Stimulated activated CD4-positive, alpha-beta T cell treated with anti-CD3 and anti-CD28 coated beads, Interleukin-1b, Interleukin-23, amount 100 ng/mL, for 24 hours (primary cell): ENCODE measurements around the gene VAV2.

Source experiments
- DNase-seq, 4 experiments: peaks; one replicate each; pipeline ENCODE4 v3.0.0-alpha.2; 2020; ENCODE audit warnings: low read depth in 4 of 4, low spot score in 1 of 4

VAV2 gene

DNA sequence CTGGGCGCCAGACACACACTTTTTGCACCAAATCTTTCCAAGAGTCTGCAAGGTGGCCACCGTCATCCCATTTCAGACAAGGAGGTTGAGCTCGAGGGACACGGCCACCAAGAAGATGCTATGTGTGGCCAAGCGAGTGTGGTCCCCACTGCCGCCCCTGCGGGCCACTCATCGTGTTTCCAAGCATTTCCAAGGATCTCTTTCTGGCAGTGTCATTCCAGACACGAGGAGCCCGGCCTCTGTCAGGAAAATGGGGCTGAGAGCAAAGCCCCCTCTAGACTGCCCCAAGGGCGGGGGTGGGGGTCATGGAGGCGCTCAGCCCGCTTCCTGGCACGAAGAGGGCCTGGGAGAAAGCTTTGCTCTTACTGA, 10.6 kb downstream of the VAV2 start:
- DNase-seq = no peak

DNA sequence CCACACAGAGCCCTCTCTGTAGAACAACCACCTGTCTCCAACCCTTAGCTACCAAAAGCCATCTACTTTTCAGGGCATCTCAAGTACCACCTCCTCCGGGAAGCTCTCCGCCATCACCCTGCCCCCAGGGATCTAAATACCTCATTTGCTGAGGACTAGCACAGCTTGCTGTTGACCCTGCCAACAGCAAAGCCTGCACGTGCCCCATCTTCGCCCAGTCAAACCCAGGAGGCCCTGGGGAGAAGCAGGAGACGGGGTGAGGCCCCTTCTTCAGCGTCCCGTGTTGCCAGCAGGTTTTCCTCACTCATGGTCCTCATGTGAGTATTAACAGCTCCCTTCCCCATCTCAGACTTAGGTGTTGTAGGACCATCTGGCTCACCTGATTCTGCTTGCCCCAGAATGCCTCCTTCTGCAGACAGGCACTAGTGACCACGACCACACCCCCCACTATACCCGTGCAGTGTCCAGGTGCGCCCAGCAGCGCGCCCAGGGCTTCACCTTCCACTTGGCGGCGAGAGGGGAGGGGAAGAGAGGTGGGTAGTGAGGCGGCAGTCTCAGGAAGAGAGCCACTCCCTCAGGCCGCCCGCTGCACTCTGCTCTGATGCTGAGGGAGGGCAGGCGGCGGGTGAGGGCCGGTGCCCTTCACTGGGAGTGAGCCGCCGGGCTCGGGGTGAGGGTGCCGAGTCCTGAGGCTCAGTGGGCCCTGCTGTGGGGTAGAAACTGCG, 11.1 kb downstream of the VAV2 start:
- DNase-seq = no peak

DNA sequence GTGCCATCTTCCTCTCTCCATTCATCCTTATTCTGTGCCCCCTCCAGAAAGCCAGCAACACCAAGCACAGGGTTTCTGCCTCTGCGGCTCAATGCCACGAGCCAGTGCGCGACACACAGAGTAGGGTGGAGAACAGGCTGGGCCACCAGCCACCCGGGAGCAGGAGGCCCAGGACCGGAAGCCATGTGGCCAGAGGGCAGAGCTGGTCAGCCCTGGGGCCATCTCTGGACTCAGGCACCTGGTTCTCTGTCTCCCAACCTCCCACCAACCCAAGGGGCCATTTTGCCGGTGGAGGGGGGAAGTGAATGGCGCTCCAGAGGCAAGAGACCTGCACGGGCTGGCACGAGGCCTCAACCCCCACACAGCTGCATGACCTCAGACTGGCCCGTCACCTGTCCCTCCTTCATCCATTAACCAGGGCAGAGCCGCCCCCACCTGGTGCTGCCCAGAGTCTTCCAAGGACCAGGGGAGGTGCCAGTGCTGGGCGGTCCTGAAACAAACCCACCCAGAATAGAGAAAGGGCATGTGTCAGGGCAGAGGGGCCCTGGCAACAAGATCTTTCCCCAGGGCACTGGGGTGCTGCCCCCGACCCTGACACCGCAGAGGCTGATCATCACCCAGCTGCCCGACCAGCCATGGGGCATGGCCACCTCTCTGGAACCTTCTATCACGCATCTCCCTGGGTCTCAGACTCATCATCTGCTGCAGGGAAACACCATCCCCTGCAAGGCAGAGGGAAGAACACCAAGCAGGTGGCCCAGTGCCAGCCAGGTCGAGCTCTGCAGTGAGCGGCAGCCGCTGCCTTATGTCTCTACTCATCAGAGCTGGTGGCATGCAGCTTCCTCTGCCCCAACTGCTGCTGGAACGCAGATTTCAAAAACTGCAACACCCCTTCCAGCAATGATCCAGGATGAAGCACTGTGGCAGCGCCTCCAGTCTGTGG, 11.9 kb downstream of the VAV2 start:
- DNase-seq = no peak

DNA sequence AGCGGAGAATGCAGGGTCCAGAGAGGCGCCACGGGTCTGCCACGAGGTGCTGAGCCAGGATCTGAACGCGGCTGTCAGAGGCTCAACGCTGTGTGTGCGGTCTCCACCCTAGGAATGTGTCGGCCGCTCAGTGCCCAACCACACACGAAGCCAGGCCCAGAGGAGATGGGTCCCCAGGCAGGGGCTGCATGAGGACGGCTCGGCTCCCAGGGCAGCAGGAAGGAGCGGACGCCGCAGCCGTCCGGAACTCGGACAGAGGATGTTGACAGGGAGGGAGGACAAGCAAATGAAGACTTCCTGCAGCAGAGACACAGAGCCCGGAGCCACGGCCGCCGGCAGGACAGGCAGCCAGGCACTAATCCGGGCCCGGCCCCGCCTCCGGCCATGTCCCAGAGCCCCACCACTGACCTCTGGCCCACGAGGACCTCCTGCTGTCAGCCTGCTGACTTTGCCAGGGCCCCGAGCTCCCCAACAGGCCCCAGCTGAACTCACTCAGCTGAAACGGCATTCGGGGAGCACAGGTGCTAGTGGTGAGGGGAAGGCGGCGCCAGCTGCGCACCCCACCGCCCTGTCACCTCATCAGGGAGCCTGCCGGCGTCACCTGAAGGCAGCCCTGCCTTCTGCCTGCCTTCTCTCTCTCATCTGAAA, 12.7 kb downstream of the VAV2 start:
- no peak for DNase-seq

DNA sequence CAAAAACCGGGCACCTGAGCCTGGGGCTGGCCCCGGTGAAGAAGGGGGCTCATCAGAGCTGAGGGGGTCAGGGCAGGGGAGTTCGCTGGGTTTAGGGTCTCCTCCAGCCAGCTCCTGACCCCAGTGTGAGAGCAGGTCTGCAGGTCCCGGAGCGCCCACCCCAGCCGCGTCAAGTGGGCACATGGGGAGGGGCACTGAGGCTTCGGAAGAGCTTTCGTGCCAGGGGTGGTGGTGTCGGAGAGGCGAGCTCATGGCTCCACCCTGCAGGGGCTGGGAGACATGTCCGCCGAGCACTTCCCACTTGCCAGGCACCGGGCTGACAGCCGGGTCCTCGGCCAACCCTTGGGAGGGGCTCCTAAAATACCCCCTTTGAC, 13.2 kb downstream of the VAV2 start:
- no peak for DNase-seq

DNA sequence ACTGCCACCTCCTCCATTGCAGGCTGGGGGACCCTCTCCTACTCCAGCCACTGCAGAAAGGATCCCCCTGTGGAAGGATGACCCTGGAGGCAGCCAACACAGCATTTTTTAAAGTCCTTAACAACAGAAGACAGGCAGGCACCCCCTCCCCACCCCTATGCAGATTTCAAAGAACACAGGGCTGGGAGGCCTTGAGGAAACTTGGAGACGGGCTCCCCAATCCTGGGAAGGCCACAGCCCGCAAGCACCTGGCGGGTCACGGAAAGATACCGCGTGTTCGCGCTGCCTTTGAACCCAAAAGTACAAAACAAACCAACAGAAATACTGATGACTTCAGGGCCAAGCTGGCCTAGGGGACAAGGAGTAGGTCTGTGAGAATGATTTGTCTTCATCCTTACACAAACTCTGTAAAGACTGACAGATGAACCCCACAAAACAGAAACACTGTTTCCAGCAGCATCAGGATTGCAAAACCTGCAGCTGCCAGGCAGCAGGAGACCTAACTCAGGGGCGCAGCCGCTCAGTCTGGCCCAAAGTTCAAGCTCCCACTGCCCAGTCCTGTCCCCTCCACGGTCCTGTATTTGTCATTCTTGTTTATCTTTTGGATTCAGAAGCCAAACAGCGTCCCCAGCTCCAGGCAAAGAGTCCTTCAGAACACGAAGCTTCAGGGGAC, 13.8 kb downstream of the VAV2 start:
- no peak for DNase-seq

DNA sequence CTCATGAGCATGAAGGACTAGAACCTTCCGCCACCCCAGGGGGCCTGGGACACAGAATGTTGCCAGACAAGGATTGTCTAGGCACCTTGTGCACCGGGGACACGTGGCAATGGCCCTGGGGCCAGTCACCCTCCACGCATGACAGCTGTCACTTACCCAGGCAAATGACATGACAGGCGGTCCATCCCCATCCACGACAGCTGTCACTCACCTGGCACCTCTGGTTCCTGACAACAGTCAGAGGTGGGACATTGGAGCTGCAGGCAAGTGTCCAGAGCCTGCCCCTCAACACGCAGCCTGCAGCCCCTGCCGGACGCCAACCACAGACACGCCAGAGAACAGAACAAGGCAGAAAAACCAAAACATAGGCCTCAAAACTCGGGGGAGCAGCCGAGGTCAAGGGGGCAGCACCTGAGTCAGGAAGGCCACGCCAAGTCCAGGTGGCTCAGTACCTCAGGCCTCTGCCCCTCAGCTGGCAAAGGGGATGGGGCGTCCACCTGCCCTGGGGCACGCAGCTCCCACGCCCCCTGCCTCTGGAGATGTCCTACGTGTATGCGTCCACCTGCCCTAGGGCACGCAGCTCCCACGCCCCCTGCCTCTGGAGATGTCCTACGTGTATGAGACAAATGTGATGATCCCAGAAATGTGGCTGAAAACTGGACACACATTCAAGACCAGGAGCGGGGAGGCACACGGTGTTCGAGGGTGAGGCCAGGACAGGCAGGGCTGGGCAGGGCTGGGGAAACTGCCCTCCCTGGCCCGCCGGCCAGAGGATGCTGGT, 14.5 kb downstream of the VAV2 start:
- no peak for DNase-seq

DNA sequence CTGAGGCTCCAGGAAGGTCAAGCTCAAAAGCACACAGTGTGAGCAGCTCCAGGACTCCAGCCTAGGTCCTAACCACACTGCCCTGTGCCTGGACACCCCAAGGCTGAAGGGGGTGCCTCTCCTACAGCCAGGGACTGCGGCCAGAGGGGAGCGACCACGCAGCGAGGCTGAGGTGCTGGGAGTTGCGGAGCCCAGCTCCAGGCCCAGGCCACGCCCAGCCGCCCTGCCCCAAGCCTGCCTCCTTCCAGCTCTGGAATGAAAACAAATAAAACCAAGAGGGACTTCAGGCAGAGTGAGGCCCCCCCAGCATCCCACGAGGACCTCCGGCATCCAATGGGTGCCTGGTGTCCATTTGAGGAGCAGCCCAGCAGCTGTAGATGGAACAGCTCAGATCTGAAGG, 15.2 kb downstream of the VAV2 start:
- DNase-seq = no peak

DNA sequence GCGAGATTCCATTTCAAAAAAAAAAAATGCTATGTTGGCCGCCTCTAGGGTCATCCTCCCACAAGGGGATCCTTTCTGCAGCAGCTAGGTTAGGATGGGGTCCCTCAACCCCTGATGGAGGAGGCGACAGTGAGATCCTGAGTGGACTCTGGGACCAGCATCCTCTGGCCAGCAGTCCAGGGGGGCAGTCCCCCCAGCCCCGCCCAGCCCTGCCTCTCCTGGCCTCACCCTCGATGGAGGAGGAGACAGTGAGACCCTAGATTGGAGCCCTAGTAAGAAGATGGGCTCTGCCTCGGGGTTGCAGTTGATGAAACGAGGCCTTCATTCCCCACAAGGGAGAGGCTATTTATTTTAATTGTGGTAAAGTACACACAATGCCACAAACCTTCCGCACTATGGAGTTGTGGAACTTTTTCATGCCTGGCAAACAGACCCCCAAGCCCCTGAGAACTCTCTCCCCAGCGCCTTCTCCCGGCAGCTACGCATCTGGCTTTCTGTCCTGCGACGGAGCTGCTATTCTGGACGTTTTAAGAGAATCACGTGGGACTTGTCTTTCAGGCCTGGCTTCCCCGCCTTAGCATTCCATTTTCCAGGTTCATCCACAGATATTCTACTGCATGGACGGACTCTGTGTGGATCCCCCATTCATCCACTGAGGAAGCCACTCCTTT, 15.8 kb downstream of the VAV2 start:
- no peak for DNase-seq

DNA sequence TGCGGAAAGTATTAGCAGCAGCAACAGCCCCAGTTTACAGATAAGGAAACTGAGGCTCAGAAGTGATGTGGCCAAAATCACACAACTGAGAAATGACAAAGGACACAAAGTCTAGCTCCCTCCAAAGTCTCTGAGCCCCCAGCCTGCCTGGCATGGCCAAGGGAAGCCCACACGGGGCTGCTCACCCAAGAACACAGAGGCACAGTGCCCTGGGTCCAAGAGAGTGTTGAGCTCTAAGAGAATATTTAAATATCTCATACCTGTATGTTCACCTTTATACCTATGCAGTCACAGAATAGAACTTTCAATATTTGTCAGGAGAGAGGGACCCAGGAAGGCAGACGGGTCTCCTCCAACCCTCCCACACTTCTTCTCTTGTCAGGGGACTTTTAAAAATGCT, 16.6 kb downstream of the VAV2 start:
- DNase-seq = no peak

DNA sequence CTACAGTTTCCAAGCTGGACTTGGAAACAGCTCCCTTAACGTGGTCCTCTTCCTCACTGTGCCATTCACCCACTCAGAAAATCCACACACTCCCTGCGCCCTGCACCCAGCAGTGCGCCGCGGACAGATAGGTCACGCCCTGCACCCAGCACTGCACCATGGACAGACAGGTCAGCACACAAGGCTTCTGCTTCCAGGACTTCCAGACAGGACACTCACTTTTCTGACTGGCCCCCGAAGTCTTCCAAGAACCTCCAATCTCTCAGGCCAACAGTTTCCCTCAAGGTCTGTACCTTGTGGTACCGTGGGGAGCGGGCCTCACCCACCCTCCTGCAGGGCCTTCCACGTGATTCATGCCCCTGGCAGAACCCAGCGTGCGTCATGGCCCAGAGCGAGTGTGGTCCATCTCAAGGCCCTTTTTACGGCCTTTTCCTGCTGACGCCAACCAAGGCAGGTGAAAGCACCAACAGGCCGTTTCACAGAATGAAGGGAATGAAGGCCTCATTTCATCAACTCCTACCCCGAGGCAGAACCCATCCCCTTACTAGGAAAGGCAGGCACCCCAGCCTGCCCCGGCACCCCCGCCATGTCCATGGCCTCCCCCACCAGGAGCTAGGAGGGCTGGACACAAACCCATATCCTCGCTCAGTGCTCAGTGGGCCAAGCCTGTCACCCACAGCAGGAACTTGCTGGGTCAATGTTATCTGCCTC, 17.3 kb downstream of the VAV2 start:
- DNase-seq = no peak

DNA sequence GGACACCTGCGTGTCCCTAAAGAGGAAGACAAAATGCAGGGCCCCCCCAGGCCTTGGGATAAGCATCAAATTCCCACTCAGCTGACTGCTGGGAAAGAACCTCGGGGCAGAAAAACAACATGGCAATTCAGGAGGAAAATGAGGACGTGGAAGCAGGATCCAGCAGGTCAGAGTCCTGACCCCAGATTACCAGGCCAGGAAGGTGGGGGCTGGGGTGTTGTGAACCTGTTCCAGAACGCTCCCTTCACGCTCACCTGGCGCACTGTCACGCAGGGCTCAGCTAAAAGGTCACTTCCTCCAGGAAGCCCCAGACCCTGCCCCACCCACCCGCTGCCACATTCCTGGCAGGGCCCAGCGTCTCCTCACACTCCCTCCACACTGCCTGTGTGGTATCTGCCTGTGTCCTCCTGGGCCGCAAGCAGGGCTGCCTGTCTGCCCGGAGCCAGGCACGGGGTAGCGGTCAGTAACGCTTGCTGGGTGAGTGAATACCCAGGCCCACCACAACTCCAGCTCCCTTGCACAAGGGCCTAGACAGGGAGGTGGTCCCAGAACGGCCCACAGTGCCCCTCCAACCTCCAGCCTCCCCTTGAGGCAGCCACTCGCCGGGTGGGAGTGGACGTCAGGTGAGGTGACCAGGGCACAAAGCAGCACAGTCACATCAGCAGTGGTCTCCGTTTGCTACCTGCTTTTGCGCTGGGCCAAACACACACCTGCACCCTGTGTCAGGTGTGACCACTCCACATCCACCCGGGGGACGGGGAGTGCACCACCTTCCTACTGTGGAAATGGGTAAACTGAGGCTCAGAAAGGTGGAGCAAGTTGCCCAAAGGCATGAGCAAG, 18.1 kb downstream of the VAV2 start:
- no peak for DNase-seq

DNA sequence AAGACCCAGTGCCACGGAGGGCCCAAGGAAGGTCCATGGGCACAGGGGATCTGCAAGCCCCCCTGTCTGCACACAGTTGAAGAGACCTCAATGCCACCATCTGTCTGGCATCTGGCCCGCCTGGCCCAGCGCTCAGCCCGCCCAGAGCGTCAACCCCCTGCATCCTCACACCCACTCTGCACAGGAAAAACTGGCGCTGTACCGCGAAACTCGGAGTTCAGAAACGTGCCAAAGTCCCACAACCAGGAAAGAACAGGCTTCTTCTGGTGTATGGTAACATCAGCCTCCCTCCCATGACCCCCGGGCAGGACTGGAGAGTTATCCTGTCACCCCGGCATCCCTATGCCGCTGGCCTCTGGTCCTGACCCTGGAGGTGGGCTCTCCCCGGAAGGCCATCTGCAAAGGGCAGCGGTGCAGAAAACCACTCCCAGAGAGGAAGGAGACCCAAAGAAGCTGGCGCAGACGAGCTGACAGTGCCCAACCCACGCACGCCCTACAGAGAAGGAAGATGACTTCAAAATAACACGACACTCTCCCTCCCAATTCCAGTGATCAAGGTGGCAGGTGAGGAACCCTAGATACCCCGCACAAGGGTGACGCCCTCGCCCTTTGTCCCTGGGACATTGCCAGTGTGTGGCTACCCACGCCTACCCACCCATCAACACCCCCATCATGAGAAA, 18.9 kb downstream of the VAV2 start:
- DNase-seq = no peak

DNA sequence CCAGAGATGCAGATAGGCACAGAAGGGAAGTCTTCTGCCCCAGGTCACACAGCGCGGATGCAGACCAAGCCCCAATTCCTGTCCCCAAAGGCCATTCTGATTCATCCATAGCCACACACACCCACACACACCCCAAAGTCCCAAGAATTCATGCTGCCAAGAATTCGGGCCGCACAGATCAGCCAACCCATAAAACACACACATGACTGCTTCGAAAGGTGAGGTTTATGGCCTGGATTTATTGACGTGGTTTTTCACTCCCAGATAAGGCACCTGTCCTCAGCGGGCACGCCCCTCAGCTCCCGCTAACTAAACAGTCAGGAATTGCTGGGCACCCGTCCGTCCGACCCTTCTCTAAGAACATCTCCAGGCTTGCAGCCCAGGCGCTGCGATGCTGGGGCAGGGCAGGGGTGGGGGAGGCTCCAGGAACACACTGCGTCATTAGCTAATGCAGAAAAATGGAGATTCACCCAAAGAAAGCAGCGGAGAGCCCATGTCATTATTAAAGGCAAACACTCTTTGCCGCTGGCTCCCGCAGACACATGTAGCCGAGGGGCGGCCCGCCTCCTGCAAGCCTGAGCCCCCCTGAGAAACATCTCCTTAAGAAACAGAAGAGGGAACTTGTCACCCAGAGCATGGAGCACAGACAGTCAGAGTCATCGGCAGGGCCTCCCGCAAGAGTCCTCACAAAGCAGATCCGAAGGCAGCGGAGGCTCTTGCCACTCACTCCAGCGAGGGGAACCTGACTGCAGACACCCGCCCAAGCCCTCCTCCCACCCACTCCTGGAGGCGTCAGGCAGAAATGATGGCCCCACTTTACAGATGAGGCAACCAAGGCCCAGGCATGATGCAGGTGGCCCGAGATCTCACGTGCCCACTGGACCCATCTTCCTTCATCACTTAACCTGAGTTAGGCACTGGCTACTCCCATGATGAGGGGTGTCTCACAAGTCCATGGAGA, 19.9 kb downstream of the VAV2 start:
- DNase-seq = no peak

DNA sequence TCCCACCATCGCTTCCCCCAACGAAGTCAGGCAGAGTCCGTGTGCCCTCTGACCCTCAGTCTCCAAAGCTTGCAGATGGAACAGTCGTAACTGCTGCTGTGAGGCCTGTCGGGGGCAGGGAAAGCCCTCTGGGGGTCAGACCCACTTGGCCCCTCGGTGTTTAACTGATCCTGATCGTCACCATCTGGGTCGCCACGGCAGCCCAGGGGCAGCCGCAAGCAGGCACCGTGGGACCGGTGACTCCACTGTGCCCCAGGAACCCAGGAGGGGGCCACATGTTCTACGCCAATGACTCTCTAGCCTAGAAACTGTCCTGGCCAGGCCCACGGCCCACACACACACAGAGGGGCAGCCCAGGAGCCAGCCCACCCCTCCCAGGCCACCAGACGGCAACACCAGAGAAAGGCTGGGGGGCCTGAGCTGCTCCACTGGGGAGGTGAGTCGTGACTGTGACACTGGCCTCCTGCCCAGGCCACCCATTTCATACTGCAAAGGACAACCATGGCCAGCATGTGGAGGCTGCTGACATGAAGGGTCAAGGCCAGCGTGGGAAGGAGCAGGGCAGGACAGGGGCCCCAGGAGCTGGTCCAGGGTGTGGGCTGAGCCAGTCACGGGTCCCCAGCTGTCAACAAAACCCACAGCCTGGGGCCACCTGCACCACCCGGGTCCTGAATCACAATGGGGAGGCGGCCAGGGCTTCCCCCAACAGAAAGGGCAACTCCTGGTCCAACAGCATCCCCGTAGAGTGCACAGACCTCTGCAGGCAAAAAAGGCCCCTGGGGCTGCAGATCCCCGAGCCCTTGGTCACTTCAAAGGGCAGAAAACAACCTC, 20.8 kb downstream of the VAV2 start:
- no peak for DNase-seq

DNA sequence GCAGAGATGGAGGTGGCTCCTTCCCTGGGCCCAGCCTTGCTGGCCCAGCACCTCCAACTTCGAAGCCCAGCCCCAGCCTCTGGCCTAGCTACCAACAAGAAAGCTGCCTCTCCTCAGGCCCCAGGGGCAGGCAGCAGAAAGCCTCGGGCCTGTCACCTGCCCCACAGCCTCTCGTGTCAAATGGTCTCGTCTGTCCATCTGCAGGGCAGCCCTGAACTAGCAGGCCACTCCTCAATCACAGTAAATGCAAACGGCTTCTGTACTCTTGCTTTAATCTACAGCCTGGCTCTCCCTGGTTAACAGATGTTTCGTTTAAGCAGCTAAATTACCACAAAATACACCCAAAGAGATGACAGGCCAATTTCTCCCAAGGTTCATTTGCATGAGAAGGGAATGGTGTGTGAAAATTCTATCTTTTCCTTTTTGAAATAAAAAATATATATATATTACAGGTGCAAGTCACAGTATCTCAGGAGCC, 21.5 kb downstream of the VAV2 start:
- DNase-seq = no peak
